Transverse colon (tissue), 4 donors: ENCODE data around the gene PIR.

Experiments used
- CTCF ChIP-seq, 5 experiments: fragments of 200-600 bp in 3 of 5; fragments of 450-650 bp in 2 of 5; sonication (generic) in 3 of 5; IDR thresholded peaks; 1 replicate in 2 of 5; 2 replicates in 3 of 5; pipeline ENCODE4 v1.5.1; 2016 to 2017; ENCODE audit warnings: antibody characterized with exemption in 5 of 5, inconsistent platforms in 3 of 5, mild to moderate bottlenecking in 2 of 5, moderate library complexity in 1 of 5
- POLR2A ChIP-seq: fragments of 450-650 bp; IDR thresholded peaks from one replicate; pipeline ENCODE4 v1.6.1; 2016; ENCODE audit warnings: antibody characterized with exemption, mild to moderate bottlenecking, moderate library complexity
- POLR2AphosphoS5 ChIP-seq, 3 donors: sonication (generic); formaldehyde crosslinking; IDR thresholded peaks; one replicate each; pipeline ENCODE4 v1.6.1; 2016; ENCODE audit warnings: antibody characterized with exemption in 3 of 3

- no peak for TF ChIP-seq CTCF (IDR thresholded peaks at IDR 0.05)
- TF ChIP-seq POLR2AphosphoS5 (IDR thresholded peaks at IDR 0.05), result no peak
- no peak for TF ChIP-seq POLR2A
Measured at GRCh38 chrX:15472531-15472930, 20.6 kb downstream of the PIR start.
